HEK293 (cell line): ENCODE measurements around the gene LHFPL3.

Source experiments
- SP3 ChIP-seq: fragments of 450-650 bp; formaldehyde crosslinking; IDR thresholded peaks from 2 replicates; pipeline ENCODE4 v1.5.1; 2016; ENCODE audit warnings: missing biosample characterization, missing genetic modification characterization
- ZNF324 ChIP-seq: fragments of 450-650 bp; formaldehyde crosslinking; IDR thresholded peaks from 2 replicates; pipeline ENCODE4 v1.5.1; 2016; ENCODE audit warnings: missing biosample characterization, missing genetic modification characterization
- TF ChIP-seq, protein P1 (sequence below): fragments of 450-650 bp; formaldehyde crosslinking; IDR thresholded peaks from 2 replicates; pipeline ENCODE4 v1.5.1; 2016; ENCODE audit warnings: missing biosample characterization, missing genetic modification characterization
- TF ChIP-seq, protein P2 (sequence below): fragments of 450-650 bp; formaldehyde crosslinking; IDR thresholded peaks from 2 replicates; pipeline ENCODE4 v1.5.1; 2016; ENCODE audit warnings: missing biosample characterization, missing genetic modification characterization

DNA sequence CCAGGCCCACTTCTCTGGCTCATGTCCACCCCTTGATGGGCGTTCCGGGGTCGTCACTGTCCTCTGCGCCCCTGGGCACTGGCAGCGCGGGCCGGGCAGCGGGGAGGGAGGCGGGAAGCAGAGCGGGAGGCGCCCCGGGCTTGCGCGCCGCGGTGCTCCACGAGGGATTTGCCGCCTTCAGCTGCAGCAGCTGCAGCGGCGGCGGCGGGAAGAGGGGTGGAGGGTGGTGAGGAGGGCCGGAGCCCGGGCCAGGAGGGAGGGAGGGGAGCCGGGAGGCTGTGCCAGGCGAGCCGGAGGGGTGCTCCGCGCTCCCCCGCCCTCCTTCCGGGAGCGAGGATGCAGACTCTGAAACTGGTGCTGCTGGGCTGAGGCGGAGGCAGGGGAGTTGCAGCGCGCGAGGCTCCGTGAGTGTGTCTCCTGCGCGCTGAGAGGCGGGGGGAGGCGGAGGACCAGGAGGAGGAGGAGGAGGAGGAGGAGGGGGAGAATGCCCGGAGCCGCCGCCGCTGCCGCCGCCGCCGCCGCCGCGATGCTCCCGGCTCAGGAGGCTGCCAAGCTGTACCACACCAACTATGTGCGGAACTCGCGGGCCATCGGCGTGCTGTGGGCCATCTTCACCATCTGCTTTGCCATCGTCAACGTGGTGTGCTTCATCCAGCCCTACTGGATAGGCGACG, at the start of gene LHFPL3:
- TF ChIP-seq SP3 (tag by site-specific recombination) = peak; percentile 59
- TF ChIP-seq, protein P1, sequence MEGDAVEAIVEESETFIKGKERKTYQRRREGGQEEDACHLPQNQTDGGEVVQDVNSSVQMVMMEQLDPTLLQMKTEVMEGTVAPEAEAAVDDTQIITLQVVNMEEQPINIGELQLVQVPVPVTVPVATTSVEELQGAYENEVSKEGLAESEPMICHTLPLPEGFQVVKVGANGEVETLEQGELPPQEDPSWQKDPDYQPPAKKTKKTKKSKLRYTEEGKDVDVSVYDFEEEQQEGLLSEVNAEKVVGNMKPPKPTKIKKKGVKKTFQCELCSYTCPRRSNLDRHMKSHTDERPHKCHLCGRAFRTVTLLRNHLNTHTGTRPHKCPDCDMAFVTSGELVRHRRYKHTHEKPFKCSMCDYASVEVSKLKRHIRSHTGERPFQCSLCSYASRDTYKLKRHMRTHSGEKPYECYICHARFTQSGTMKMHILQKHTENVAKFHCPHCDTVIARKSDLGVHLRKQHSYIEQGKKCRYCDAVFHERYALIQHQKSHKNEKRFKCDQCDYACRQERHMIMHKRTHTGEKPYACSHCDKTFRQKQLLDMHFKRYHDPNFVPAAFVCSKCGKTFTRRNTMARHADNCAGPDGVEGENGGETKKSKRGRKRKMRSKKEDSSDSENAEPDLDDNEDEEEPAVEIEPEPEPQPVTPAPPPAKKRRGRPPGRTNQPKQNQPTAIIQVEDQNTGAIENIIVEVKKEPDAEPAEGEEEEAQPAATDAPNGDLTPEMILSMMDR (tag by site-specific recombination) = no peak
- TF ChIP-seq ZNF324 (tag by site-specific recombination) = no peak
- TF ChIP-seq, protein P2, sequence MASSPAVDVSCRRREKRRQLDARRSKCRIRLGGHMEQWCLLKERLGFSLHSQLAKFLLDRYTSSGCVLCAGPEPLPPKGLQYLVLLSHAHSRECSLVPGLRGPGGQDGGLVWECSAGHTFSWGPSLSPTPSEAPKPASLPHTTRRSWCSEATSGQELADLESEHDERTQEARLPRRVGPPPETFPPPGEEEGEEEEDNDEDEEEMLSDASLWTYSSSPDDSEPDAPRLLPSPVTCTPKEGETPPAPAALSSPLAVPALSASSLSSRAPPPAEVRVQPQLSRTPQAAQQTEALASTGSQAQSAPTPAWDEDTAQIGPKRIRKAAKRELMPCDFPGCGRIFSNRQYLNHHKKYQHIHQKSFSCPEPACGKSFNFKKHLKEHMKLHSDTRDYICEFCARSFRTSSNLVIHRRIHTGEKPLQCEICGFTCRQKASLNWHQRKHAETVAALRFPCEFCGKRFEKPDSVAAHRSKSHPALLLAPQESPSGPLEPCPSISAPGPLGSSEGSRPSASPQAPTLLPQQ = 0 out of 2 replicates have a peak, but pooled peaks have one; percentile 23
